HT1080 (cell line): ENCODE measurements around the gene MSS51. TPM values are rescaled to one million over a fixed set of nuclear protein-coding genes. Genes with fewer than 3 reads are reported as not detected.
A peak's percentile ranks its signal among the peaks of the same experiment; 100 is the strongest.

Source experiments
- DNase-seq: peaks from one replicate; pipeline ENCODE4 v3.0.0-alpha.2; 2015; ENCODE audit warnings: low read depth
- polyA plus RNA-seq, 2 experiments: library from polyadenylated mRNA; depleted of rRNA; stranded (reverse); fragments of >200 nt; gene quantifications; 2 replicates each; pipeline ENCODE4 v1.2.3, GENCODE V29; 2015
- total RNA-seq: library from RNA; depleted of rRNA; stranded (reverse); fragments of >200 nt; shearing (Covaris generic); gene quantifications from 2 replicates; pipeline ENCODE4 v1.2.3, GENCODE V29; 2014; rRNA removed

The MSS51 gene
- 0.13 and 0.20 TPM in 2 replicates for total RNA-seq
- 0.08 and 0.13 TPM in 2 replicates for polyA plus RNA-seq (2015; cell fraction: cytosol; rRNA removed)
- 3.4 and 3.7 TPM in 2 replicates for polyA plus RNA-seq (2015; cell fraction: nucleus; rRNA removed)

- DNase-seq, result no peak
Observed at GRCh38 chr10:73433538-73433867, at the start of gene MSS51. TSS of gene MSS51 (minus strand) at chr10:73433561. CDS start at chr10:73428284, 5,277 bp downstream.

GRCh38 chr10:73480158-73480557 is 46.8 kb upstream of the MSS51 start:
- DNase-seq, result peak; percentile 80

- DNase-seq, result no peak
Observed at GRCh38 chr10:73478636-73479035, 45.3 kb upstream of the MSS51 start.

GRCh38 chr10:73471226-73471625 is 37.9 kb upstream of the MSS51 start:
- DNase-seq, result no peak

GRCh38 chr10:73469579-73469978 is 36.2 kb upstream of the MSS51 start:
- DNase-seq, result no peak

- DNase-seq, result no peak
Observed at GRCh38 chr10:73467206-73467605, 33.8 kb upstream of the MSS51 start.

- DNase-seq, result no peak
Observed at GRCh38 chr10:73465978-73466726, 32.8 kb upstream of the MSS51 start.

- DNase-seq, result no peak
Observed at GRCh38 chr10:73460897-73461296, 27.5 kb upstream of the MSS51 start.

GRCh38 chr10:73459683-73460314 is 26.4 kb upstream of the MSS51 start:
- no peak for DNase-seq

- no peak for DNase-seq
Observed at GRCh38 chr10:73456187-73456890, 23.0 kb upstream of the MSS51 start.

GRCh38 chr10:73449113-73449512 is 15.8 kb upstream of the MSS51 start:
- no peak for DNase-seq

GRCh38 chr10:73448384-73448783 is 15.0 kb upstream of the MSS51 start:
- no peak for DNase-seq

GRCh38 chr10:73446926-73447325 is 13.6 kb upstream of the MSS51 start:
- no peak for DNase-seq

- no peak for DNase-seq
Observed at GRCh38 chr10:73444457-73444856, 11.1 kb upstream of the MSS51 start.

- peak; percentile 80 for DNase-seq
Observed at GRCh38 chr10:73439605-73440312, 6.4 kb upstream of the MSS51 start.

- no peak for DNase-seq
Observed at GRCh38 chr10:73439055-73439454, 5.7 kb upstream of the MSS51 start.

- no peak for DNase-seq
Observed at GRCh38 chr10:73432646-73433537, 469 bp downstream of the MSS51 start.

- DNase-seq, result no peak
Observed at GRCh38 chr10:73426318-73426717, 7.0 kb downstream of the MSS51 start.

- no peak for DNase-seq
Observed at GRCh38 chr10:73424478-73424877, 8.9 kb downstream of the MSS51 start.

- DNase-seq, result no peak
Observed at GRCh38 chr10:73423309-73423708, 10.1 kb downstream of the MSS51 start.

- DNase-seq, result no peak
Observed at GRCh38 chr10:73416571-73416970, 16.8 kb downstream of the MSS51 start.
